ENCODE measurements around the gene SLC6A19. TPM values are rescaled to one million over a fixed set of nuclear protein-coding genes. Genes with fewer than 3 reads are reported as not detected.

SLC6A19 gene
- polyA plus RNA-seq, 1 of the 3 experiments (the other 2 are of a cell fraction): not detected

DNA sequence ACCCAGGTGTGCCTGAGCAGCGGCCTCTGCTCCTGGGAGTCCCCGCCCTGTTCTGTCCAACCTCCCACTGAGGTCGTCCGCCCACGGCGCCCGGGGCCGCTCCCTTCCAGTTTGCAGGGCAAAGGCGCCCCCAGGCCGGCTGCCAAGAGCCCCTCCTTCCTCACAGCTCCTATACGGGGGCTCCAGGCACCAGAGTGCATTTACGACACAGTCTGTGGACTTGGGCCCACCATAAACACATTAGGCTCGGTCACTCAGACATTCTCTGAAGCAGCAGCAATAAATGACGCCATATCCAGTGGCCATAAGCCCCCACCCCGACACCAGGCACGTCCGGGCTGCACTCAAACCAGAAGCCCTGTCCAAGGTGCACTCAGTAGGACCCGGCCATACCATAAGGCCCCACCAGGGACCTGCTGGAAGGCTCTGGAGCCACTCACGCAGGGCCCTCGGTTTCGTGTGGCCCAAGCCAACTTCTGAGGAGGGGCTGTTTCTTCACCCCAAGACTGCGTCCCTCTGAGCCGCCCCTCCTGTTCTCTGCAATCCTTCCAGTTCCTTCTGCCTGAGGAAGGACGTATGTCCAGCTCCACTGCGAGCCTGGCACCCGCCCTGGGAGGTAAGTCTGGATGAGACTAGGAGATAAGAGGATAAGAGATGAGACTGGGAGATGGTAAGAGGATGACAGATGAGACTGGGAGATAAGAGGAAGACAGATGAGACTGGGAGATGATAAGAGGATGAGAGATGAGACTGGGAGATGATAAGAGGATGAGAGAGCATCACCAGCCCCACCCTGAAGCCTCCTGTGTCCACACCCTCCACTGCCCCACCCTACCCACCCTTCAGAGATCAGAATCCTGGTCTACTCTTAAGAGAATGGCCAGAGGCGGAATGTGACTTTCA, 50.5 kb downstream of the SLC6A19 start:
- no peaks in the 10 kb centered on the region for H3K27me3 ChIP-seq (ENCODE audit: insufficient read depth)

More for the DNA sequence above, 50.5 kb downstream of the SLC6A19 start:
- DNase-seq: no peak
- Histone ChIP-seq H2AFZ (ENCODE audit: low read depth) (no peak overlapping the region), H3K79me2 (ENCODE audit: insufficient read depth) (no peaks in the 10 kb centered on the region), H3K27ac (ENCODE audit: low read depth in 2 of 2, low read length in 1 of 2) (no peak overlapping the region), H3K36me3 (replicated peaks in 1 of 2; ENCODE audit: control insufficient read depth in 1 of 2, insufficient read depth in 2 of 2, low read length in 1 of 2) (no peaks in the 10 kb centered on the region), H3F3A (replicated peaks; ENCODE audit: insufficient read depth) (no peaks in the 10 kb centered on the region), H3K9me2 (no peaks in the 10 kb centered on the region), H4K20me1 (ENCODE audit: insufficient read depth) (no peaks in the 10 kb centered on the region), H3K4me2 (no peak overlapping the region), H3K4me3 (ENCODE audit: low read depth in 2 of 2, low read length in 1 of 2) (no peak overlapping the region), H3K9me3 (no peaks in the 10 kb centered on the region), H3K4me1 (ENCODE audit: control insufficient read depth in 1 of 2, insufficient read depth in 2 of 2, low read depth in 1 of 2, low read length in 1 of 2) (no peaks in the 10 kb centered on the region), H3K9ac (no peak overlapping the region)
- TF ChIP-seq SMC3 (IDR thresholded peaks at IDR 0.05; ENCODE audit: low read depth, low read length): no peak
- no peak for TF ChIP-seq NFIC (IDR thresholded peaks at IDR 0.05; ENCODE audit: borderline replicate concordance)
- TF ChIP-seq, protein P1, sequence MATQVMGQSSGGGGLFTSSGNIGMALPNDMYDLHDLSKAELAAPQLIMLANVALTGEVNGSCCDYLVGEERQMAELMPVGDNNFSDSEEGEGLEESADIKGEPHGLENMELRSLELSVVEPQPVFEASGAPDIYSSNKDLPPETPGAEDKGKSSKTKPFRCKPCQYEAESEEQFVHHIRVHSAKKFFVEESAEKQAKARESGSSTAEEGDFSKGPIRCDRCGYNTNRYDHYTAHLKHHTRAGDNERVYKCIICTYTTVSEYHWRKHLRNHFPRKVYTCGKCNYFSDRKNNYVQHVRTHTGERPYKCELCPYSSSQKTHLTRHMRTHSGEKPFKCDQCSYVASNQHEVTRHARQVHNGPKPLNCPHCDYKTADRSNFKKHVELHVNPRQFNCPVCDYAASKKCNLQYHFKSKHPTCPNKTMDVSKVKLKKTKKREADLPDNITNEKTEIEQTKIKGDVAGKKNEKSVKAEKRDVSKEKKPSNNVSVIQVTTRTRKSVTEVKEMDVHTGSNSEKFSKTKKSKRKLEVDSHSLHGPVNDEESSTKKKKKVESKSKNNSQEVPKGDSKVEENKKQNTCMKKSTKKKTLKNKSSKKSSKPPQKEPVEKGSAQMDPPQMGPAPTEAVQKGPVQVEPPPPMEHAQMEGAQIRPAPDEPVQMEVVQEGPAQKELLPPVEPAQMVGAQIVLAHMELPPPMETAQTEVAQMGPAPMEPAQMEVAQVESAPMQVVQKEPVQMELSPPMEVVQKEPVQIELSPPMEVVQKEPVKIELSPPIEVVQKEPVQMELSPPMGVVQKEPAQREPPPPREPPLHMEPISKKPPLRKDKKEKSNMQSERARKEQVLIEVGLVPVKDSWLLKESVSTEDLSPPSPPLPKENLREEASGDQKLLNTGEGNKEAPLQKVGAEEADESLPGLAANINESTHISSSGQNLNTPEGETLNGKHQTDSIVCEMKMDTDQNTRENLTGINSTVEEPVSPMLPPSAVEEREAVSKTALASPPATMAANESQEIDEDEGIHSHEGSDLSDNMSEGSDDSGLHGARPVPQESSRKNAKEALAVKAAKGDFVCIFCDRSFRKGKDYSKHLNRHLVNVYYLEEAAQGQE (IDR thresholded peaks at IDR 0.05; ENCODE audit: low read depth, low read length): no peak
- no peak for TF ChIP-seq FOXM1 (IDR thresholded peaks at IDR 0.05; ENCODE audit: low read depth)
- TF ChIP-seq MEF2A (IDR thresholded peaks at IDR 0.05; ENCODE audit: borderline replicate concordance, low read depth): no peak
- TF ChIP-seq CHD2 (IDR thresholded peaks at IDR 0.05; ENCODE audit: low read length, partially characterized antibody): no peak
- TF ChIP-seq, protein P2, sequence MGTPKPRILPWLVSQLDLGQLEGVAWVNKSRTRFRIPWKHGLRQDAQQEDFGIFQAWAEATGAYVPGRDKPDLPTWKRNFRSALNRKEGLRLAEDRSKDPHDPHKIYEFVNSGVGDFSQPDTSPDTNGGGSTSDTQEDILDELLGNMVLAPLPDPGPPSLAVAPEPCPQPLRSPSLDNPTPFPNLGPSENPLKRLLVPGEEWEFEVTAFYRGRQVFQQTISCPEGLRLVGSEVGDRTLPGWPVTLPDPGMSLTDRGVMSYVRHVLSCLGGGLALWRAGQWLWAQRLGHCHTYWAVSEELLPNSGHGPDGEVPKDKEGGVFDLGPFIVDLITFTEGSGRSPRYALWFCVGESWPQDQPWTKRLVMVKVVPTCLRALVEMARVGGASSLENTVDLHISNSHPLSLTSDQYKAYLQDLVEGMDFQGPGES (IDR thresholded peaks at IDR 0.05; ENCODE audit: low read depth, low read length): no peak
- TF ChIP-seq EZH2phosphoT487 (IDR thresholded peaks at IDR 0.05; ENCODE audit: borderline replicate concordance, low read depth): no peak
- TF ChIP-seq GABPA (IDR thresholded peaks at IDR 0.05; ENCODE audit: low read depth): no peak
- TF ChIP-seq FOSL2 (IDR thresholded peaks at IDR 0.05; ENCODE audit: borderline replicate concordance, low read depth): no peak
- TF ChIP-seq RXRA (IDR thresholded peaks at IDR 0.05; ENCODE audit: borderline replicate concordance, low read depth): no peak
- TF ChIP-seq, protein P3, sequence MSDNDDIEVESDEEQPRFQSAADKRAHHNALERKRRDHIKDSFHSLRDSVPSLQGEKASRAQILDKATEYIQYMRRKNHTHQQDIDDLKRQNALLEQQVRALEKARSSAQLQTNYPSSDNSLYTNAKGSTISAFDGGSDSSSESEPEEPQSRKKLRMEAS (IDR thresholded peaks at IDR 0.05; ENCODE audit: low read depth): no peak
- TF ChIP-seq RCOR1 (IDR thresholded peaks at IDR 0.05; ENCODE audit: low read length): no peak
- no peak for TF ChIP-seq RFX5 (IDR thresholded peaks at IDR 0.05; ENCODE audit: low read length)
- TF ChIP-seq FOXJ3 (CRISPR knock-in tag; IDR thresholded peaks at IDR 0.05): no peak
- TF ChIP-seq, protein P4, sequence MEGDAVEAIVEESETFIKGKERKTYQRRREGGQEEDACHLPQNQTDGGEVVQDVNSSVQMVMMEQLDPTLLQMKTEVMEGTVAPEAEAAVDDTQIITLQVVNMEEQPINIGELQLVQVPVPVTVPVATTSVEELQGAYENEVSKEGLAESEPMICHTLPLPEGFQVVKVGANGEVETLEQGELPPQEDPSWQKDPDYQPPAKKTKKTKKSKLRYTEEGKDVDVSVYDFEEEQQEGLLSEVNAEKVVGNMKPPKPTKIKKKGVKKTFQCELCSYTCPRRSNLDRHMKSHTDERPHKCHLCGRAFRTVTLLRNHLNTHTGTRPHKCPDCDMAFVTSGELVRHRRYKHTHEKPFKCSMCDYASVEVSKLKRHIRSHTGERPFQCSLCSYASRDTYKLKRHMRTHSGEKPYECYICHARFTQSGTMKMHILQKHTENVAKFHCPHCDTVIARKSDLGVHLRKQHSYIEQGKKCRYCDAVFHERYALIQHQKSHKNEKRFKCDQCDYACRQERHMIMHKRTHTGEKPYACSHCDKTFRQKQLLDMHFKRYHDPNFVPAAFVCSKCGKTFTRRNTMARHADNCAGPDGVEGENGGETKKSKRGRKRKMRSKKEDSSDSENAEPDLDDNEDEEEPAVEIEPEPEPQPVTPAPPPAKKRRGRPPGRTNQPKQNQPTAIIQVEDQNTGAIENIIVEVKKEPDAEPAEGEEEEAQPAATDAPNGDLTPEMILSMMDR (IDR thresholded peaks at IDR 0.05): no peak
- no peak for TF ChIP-seq GATA2 (CRISPR knock-in tag; IDR thresholded peaks at IDR 0.05)
- ChIA-PET CTCF (interaction anchor here (0.6 to 1.3 kb wide), 4 partner anchors 66 to 874 kb away, joined by 3 to 4 read pairs (median 3); no protein-coding TSS in a partner anchor), POLR2A (no interaction called here)
- 32% methylated on average over 13 of the region's 27 CpGs for WGBS (ENCODE audit: low lambda C conversion rate)

Data from SK-N-SH (cell line).